Inflammatory macrophage treated with lipopolysaccharide for 1 hour (primary cell): ENCODE data around the gene NUDT4.
"Not testable (repeated sequence)": the region's sequence is repeated elsewhere in the genome, so short reads cannot be mapped to it uniquely, and the experiment has no call there.

Experiments used
- DNase-seq, 2 donors: peaks; one replicate each; pipeline ENCODE4 v3.0.0-alpha.2; 2020 to 2022

The NUDT4 gene

DNA sequence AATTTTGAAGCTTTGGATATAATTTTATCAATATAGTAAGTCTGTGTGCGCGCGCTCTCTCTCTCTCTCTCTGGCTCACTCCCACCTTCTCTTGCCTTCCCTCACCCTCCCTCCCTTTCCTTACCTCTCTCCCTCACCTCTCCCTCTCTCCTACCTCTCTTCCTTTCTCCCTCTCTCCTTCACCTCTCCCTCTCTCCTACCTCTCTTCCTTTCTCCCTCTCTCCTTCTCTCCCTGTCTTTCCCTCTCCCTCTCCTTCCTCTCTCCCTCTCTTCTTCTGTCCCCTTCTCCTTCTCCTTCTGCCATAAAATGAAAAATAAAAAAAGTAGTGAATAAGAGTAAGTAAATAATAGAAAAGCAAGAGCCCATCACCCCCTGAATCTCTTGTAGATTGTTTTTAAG lies 9.0 kb upstream of the NUDT4 start:
- DNase-seq = no peak

DNA sequence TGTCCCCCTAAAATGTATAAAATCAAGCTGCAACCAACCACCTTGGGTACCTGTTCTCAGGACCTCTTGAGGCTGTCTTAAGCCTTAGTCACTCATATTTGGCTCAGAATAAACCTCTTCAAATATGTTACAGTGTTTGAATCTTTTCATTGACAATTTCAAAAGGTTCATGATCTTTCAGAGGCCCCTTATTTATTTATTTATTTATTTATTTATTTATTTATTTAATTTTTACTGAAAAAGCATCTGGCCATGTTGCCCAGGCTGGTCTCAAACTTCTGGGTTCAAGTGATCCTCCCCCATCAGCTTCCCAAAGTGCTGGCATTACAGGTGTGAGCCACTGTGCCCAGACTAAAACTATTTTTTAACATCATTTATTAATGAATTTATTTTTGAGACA lies 8.2 kb upstream of the NUDT4 start:
- DNase-seq = no peak

DNA sequence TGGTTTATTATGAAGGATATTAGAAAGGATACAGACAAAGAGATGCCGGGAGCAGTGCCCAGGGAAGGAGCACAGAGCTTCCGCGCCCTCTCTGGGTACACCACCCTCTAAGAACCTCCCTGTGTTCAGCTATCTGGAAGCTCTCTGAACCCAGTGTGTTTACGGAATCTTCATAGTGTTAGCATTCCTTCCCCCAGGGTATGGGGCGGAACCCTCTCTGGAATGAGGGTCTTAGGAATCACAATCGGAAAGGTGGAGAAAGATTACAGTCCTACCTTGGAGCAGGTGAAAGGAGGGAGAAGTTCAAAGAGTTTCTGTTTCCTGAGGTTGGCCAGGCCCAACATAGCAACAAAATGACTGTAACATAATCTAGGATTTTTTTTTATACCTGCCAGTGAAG lies 6.8 kb upstream of the NUDT4 start:
- no peak for DNase-seq

DNA sequence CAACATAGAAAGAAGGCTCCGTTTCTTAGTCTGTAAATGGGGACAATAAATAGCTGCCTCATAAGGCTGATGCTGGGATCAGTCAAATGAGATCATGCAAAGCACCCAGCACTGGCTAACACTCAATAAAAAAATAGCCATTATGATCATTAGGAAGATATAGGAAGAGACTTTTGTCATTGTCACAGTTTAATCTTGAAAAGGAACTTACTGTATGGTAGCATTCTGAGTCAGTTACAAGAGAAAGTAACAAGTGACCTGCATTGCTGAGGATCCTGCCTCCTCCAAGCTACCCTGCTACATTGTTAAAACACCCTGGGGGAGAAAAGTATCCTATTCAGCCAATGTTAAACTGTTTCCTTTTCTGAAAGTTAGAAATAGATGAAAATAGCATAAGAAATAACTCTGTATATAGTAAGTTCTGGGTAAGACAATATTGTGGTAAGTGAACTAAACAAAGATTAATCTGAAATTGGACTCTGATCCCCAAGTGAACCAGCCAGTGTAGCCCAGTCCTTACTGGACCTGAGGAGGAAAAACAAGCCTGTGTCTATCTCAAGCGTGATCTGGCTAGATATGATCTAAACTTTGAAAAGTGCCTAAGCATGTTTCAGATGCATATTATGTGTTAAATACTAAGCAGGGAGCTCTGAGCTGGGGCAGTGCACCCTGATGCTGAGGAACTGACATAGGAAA lies 3.6 kb upstream of the NUDT4 start:
- peak in 1 of 2 donors; percentile 37 for DNase-seq

DNA sequence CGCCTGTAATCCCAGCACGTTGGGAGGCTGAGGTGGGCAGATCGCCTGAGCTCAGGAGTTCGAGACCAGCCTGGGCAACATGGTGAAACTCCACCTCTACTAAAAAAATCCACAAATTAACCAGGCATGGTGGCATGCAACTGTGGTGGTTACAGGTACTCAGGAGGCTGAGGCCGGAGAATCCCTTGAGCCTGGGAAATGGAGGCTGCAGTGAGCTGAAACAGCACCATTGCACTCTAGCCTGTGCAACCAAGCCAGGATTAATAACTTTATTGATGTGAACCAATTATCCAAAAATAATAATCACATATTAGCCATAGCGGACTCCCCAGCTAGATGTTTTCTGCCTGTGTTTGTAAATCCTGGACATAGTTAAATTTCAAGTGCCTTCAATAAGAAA lies 1.8 kb upstream of the NUDT4 start:
- no peak for DNase-seq

DNA sequence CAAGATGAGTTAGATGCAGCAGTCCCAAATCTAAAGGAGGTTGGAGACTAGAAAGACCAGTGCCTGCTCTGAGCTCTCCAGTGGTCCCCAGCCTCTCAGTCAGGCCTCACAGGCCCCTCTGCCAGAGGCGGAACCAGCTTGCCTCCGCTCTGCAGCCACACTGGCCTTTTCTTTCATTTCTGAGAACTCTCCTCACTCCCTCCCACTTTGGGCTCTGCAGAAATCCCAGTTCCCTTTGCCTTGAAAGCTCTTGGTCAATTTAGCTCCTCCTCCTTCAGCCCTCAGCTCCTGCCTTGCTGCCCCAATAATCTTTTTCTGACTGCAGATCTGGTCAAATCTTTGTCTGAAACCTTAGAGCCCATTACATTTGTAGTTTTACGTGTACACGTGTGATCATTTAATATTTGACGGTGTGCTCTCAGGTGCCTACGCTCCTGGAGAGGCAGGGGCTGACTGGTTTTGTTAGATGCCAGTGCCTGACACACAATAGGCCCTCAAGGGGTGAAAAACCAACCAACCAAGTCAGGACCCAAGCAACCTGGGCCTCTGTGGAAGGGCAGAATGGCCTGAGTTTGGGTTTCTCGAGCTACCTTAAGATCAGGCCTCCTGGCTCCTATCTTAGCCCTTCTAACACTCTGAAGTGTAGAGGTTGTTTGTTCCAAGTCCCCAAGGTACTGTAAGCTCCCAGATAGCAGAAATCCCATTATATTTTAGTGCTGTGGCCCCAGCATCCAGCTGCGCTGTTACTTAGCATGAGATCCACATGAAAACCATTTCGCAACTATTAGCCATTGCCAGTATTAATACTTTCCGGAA lies 1.1 kb upstream of the NUDT4 start:
- peak; percentile 83 for DNase-seq

DNA sequence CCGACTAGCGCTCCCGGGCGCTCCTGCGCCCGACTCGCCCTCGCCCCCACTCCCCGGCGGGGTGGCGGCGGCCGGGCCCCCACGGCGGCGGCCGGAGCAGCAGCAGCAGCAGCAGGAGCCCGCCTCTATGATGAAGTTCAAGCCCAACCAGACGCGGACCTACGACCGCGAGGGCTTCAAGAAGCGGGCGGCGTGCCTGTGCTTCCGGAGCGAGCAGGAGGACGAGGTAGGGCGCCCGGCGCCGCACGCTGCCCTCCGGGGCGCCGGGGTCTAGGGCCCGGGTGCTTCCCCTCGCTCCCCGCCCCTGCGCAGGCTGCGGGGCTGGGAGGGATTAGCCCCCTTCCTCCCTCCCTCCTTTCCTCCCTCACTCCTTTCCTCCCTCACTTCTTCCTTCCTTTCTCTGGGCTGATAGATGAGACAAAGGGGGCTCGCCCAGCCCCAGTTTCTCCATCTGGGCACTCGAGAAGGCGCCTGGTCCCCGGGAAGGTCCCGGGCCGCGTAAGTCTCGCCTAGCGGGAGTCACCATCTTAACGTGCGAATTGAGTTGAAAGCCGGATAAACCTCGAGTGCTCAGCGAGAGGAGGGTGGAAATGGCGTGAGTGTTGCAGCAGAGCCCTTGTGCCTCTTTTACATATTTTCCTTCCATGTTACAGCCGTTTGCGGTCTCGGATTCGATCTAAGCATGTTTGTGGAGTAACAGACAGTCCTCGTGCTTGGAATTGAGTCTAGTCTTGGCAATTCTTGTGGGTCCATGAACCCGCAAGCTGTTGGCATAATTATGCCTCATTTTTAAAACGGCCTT lies 672 bp downstream of the NUDT4 start:
- DNase-seq = peak; percentile 55 to 66

DNA sequence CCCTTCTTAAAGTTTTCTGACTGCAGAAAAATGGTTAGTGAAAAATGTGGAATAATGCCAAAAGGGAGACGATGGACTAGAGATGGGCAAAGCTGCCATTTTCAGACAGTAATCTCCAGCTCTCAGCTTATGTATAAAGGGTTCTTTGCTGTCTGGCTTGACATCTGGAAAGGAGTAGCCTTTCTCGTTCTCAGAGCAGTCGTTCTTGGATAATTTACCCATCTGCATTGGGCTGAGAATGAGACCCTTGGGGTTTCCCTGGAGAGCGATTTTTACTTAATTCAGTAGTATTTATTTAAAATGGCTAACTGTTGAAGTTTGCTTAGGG lies 1.2 kb downstream of the NUDT4 start:
- peak in 1 of 2 donors; percentile 14 for DNase-seq

DNA sequence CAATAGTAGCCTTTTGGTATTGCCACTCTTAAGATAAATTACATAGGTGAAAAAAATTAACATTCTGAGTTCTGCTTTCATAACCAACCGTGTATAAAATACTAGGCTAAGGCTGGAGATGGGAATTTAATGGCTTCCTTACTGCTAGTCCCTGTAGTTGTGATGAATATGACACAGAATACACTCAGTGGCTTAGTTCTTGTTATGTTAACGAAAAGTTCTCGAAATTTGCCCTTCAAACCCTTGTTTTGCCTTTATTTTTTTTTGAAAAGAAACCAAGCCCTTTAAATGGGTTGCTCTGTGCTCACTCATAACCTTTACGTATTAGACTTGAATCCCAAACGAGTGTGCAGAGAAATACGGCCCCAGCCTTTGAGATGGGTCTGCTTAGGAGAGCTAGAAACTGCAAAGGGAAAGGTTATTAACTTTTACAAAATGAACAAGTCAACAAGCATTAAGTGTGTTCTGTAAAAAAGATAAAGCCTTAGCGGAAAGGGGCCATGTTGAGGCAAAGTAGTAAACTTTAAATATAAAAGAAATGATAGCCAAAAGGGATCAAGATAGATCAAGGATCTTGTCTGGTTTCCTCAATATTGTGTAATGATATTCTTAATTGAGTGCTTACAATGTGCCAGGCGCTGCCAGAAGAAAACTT lies 1.7 kb downstream of the NUDT4 start:
- no peak for DNase-seq

DNA sequence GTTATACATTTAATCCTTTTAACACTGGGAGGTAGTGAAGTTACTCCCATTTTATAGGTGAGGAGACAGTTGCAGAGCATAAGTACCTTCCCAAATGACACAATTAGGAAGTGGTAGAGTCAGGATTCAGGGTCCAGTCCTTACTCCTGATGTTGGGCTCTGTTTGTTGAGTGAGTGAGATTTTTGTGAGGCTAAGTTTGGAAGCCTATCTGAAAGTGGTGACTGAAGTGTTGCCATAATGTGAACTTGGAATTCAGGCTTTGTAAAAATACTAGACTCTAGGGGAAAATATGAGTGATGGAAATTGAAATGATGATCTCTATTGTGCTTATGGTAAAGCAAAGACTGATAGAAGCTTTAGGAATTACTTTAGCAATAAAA lies 2.2 kb downstream of the NUDT4 start:
- DNase-seq = no peak

DNA sequence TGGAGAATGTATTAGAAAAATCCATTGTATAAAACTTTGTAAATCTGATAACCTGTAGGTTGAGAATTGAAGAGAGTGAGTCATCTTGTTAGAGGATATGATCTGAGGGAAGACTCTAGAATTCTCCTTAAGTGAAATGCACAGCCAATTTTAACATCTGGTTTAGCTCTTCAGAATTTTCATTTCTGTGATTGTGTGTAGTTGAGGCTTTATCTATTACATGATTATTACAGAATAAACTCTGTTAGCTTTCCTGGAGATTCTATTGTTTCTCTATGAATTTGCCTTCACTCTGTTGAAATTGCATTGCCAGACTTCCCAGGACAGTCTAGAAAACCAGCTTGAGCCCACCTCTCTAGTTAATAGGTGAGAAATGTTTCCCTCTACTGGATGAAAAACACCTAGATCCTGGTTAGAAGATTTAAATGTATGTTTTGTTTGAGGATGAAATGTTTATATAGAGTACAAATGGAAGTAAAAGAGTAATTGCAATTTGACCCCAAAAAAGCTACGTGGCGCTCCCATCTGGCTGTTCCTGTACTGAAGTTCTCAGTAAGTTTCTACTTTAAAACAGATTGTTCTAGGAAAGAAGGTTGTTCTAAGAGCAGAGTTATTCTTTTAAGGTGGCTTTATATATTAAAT lies 2.9 kb downstream of the NUDT4 start:
- no peak for DNase-seq

DNA sequence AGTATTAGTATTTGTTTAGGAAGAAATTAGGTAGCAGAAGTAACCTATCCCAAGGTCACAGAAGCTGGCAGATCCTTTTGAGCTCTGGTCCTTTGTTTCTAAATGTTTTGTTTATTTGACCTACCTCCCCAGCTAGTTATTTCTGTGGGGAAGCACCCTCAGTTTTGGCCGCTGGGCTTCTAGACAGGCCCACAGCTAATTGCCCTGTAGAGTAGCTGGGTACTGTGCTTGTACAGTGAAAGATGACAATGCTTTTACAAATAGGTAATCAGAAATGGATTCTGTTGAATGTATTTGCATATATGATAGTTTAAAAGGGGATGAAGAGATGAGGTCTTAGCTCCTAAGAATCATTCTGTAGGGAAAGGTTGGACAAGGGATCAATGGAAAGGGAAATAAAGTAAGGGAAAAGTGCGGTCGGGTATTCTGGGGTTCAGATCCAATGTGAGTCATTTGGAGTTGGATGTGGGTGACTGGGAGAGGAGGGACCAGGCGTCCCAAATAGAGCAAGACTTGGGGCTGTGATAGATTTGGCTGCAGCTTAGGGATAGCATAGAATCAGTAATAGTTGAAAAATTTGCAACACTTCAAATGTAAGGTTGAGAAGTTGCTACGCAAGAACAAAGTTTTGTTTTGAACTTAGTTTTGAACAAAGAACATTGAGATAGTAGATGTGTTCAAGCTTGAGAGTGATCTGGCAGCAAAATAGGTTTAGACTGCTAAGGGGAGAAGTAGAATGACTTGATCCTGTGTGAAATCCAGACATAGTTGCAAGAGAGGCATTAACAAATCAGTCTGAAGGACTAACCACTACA lies 3.6 kb downstream of the NUDT4 start:
- no peak for DNase-seq

DNA sequence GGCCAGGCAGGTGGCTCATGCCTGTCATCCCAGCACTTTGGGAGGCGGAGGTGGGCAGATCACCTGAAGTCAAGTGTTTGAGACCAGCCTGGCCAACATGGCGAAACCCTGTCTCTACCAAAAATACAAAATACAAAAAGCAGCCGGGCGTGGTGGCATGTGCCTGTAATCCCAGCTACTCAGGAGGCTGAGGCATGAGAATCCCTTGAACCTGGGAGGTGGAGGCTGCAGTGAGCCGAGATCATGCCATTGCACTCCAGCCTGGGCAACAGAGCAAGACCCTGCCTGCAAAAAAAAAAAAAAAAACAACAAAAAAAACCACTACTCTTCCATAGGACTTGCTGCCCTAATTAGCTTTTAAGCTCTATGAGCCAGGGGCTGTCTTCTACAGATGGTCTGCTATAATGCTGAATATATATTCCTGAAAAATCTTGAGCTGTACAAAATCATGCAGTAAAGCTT lies 4.3 kb downstream of the NUDT4 start:
- DNase-seq = not testable (repeated sequence)

DNA sequence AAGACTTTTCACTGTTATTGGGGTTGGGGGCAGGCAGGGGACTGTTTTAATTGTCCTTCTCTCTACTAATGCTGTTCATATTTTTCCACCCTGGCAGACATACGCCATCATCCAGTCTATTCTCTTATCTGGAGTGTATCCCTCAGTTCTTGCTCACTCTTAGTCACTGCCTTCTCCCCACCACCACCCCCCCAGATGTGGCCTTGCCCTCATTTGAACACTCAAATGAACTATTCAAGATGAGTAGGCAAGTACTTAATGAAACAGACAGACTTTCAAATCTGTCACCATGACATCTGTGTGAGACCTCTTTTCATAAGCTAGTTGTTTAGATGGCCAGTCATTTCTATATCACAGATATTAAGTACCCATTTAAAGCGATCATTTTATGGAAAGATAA lies 10.1 kb downstream of the NUDT4 start:
- no peak for DNase-seq

DNA sequence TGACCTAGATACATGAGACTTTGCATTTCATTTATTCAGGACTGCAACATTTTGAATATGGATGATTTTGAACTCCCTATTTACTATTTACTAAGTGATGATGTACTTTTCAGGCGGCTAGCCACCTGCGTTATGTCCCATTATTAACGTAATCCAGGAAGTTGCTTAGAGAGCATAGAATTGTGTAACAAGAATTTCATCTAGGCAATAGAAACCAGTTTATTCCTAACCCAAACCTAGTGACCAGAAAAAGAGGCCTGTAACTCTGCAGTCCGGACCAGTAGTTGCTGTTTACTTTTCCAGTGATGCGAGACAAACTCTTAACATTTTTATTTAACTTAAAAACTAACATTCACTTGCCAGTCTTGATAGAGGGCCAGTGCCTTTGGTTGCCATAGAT lies 12.3 kb downstream of the NUDT4 start:
- DNase-seq = no peak

DNA sequence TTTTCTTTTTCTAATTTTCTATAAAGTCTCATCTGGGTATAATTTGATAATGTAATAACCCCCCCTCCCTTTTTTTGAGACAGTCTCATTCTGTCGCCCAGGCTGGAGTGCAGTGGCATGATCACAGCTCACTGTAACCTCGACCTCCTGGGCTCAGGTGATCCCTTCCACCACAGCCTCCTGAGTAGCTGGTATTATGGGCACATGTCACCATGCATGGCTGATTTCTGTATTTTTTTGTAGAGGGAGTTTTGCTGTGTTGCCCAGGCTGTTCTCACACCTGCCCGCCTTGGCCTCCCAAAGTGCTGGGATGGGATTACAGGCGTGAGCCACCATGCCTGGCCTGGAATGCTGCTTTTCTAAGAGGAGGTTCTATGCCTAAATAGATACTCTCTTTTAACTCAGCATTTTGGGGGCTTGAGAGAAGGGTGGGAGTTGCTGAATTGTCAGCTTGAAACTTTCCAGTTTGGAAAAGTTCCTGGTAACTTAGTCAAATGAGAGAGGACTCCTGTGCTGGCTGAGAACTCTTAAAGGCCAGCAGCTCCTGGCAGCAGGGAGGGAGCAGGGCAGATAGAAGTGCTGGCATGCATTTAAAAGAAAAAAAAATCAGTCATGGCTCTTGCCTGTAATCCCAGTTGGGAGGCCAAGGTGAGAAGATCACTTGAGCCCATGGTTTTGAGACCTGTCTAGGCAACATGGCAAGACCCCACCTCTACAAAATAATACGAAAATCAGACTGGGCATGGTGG lies 13.0 kb downstream of the NUDT4 start:
- DNase-seq = no peak

DNA sequence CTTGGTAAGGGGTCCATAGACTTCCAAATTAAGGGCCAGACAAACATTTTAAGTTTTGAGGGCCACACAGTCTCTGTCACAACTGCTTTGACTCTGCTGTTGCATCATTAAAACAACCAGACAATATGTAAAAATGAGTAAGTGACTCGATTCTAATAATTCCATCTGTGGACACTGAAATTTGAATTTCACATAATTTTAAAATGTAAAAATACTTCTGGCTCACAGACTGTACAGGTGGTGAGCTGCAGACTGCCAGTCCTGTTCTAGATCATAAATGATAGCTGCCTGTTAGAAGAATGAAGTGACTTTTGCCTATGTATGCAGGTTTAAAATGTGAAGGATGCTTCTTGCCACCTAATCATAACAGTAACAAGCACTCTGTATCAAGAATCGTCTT lies 15.7 kb downstream of the NUDT4 start:
- no peak for DNase-seq

DNA sequence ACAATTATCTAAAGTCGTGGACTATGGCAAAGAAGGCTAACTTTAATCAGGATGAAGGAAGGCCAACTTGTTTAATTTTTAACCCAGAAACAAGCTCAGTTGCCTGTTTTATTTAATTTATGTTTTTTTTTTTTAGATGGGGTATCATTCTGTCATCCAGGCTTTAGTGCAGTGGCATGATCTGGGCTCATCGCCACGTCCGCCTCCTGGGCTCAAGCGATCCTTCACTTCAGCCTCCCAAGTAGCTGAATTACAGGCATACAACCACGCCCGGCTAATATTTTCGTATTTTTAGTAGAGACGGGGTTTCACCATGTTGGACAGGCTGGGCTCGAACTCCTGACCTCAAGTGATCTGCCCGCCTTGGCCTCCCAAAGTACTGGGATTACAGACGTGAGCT lies 19.7 kb downstream of the NUDT4 start:
- no peak for DNase-seq

DNA sequence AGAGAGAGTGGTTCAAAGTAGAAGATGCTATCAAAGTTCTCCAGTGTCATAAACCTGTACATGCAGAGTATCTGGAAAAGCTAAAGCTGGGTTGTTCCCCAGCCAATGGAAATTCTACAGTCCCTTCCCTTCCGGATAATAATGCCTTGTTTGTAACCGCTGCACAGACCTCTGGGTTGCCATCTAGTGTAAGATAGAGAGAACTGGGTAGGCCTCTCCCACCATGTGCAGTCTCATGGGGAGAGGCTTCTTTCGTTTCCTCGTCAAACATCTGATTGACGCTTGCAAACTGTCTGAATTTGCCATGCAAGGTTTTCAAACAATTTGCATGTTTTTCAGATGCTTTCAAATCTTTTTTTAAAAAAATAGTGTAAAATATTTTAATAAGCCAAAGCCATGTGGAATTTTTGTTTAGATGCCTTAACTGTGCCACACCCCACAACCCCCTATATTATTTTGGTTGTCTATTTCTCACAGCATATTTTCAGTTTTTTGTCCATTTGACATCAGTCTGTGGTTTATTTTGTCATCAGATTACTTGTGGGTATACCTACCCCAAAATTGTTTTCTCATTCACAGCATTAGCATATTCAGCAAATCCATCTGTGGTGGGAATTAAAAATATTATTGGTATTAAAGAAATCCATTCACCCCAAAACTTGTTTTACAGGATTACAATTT lies 21.6 kb downstream of the NUDT4 start:
- not testable (repeated sequence) for DNase-seq
